HG03442 (cell line): ENCODE data around the gene SAMD14.

Experiments
- ATAC-seq: cut with Tn5 transposase; IDR thresholded peaks from one replicate; pipeline ENCODE4 v1.9.1; 2021; ENCODE audit warnings: mild to moderate bottlenecking, moderate library complexity; ENCODE audit not compliant: unreplicated experiment

The SAMD14 gene

GRCh38 chr17:50097926-50098325, 32.0 kb downstream of the SAMD14 start:
- no peak for ATAC-seq

GRCh38 chr17:50097455-50097854, 32.5 kb downstream of the SAMD14 start:
- ATAC-seq, result no peak

GRCh38 chr17:50096758-50097157, 33.2 kb downstream of the SAMD14 start:
- ATAC-seq, result no peak

DNA sequence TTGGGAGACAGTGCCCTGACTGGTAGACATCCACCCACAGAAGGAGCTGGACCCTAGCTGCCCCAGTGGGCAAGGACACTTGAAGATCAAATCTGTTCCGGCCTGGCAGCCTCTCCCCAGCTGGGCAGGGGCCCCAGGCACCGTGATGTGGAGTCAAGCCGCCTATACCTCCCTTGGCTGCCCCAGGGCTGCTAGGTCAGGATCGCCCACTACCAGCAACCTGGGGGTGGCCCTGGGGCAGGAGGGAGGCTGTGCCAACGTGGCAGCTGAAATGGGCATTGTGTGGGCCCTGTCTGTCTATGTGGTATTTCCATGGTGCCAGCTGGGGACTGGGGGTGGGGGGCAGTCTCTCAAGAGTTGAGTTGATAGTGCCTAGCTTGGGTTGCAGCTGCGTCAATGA, 33.9 kb downstream of the SAMD14 start:
- no peak for ATAC-seq

- no peak for ATAC-seq
Measured at GRCh38 chr17:50095626-50096037, 34.3 kb downstream of the SAMD14 start.

GRCh38 chr17:50094753-50095619, 35.0 kb downstream of the SAMD14 start, which contains the start of gene PDK2:
PDK2 (plus strand) TSS chr17:50095351; CDS start chr17:50095436, 85 bp downstream.
- ATAC-seq, result peak; percentile 77

DNA sequence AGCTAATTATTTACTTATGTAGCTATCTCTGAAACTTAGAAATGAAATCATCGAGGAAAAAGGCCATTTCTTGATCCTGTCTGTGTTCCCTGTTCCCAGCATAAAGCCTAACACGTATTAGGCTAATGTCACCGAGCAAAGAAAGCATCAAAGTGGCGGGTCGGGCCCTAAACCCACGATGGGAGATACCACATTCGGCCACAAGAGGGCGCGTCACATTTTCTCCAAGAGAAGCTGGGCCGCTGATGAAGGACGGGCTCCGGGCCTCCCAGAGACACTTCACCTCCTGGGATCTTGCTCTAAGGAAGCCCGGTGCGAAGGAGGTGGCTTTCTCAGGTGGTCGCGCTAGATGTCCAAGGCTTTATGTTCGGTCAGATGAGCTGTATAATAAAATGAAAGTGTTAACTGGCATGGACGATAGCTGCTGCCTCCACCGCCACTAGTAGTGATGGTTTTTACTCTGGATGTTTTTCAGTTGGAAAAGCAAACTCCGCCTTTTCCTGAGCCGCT, 35.7 kb downstream of the SAMD14 start:
- ATAC-seq, result peak; percentile 40

GRCh38 chr17:50093807-50094206, 36.2 kb downstream of the SAMD14 start:
- no peak for ATAC-seq

DNA sequence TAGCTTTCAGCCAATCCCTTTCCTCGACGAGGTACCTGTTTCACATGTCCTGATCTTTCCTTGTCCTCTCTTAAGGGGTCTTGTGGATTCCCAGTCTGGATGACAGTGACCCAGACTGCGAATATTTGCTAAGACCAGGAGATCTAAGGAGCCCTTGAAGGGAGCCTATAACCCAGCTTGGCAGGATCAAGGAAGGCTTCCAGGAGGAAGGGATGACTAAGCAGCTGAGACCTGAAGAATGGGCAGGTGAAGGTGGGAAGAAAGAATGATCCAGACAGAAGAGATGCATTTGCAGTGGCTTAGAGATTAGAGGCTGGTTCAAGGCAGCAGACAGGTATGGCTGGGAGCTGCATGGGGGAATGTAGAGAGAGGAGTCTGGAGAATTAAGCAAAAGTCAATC, 36.7 kb downstream of the SAMD14 start:
- no peak for ATAC-seq

DNA sequence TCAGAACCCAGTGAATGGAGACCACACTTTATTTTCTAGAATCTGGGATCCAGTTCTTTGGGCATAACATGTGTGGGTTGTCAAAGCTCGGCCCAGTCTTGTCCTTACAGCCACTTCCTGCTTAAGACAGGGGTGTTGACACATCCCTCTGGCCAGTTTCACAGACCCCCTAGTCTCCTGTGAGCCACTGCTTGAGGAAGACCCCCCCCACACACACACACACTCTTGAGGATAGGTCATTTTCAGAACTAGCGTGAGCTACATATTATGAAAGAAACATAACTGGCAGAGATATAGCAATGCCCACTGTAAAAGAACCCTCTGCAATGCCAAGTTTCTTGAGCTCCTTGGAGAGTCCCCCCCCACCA, 38.1 kb downstream of the SAMD14 start:
- no peak for ATAC-seq

- no peak for ATAC-seq
Measured at GRCh38 chr17:50090971-50091917, 38.7 kb downstream of the SAMD14 start.

DNA sequence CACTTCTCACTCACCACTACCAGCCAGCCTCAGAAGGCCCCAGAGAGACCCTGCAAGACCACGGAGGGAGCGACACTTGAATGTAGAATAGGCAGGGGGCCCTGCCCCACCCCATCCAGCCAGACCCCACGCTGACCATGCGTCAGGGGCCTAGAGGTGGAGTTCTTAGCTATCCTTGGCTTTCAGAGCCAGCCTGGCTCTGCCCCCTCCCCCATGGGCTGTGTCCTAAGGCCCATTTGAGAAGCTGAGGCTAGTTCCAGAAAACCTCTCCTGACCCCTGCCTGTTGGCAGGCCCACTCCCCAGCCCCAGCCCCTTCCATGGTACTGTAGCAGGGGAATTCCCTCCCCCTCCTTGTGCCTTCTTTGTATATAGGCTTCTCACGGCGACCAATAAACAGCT, 39.9 kb downstream of the SAMD14 start:
- ATAC-seq, result no peak

- ATAC-seq, result no peak
Measured at GRCh38 chr17:50088952-50089825, 40.8 kb downstream of the SAMD14 start.

- ATAC-seq, result no peak
Measured at GRCh38 chr17:50087912-50088405, 42.0 kb downstream of the SAMD14 start.

GRCh38 chr17:50087246-50087911, 42.6 kb downstream of the SAMD14 start:
- peak; percentile 50 for ATAC-seq

- no peak for ATAC-seq
Measured at GRCh38 chr17:50081757-50082156, 48.2 kb downstream of the SAMD14 start.

DNA sequence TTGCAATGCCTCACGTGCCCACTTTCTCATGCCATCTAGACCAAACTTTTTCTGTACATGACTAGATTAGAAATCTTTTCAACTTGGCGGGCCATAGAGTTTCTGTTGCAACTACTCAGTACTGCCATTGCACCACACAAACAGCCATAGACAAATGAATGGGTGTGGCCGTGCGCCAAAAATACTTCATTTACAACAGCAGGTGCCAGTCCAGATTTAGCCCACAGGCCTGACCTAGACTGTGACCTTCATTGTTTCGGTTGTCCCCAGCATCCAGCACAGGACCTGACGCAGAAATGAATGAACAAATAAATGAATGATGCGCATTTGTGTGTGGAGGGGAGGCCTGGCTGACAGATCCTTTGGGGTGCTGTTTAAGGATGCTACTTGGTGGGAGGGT, 49.1 kb downstream of the SAMD14 start:
- ATAC-seq, result no peak

DNA sequence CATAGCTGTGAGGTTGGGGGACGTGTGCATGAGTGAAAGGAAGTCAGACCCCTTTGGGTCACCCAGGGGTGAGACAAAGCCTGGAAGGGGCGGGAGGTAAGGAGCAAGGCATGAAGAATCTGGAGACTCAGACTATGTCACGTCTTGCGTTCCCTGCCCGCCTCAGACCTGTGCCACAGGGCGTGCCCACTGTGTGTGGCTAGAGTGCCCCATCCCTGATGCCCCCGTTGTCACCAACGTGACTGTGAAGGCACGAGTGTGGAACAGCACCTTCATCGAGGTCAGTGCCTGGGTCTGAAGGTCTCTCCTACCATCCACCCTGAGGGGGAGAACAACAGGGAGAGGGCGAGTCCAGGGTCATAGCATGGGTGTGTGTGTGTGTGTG, 49.9 kb downstream of the SAMD14 start:
- ATAC-seq, result no peak

DNA sequence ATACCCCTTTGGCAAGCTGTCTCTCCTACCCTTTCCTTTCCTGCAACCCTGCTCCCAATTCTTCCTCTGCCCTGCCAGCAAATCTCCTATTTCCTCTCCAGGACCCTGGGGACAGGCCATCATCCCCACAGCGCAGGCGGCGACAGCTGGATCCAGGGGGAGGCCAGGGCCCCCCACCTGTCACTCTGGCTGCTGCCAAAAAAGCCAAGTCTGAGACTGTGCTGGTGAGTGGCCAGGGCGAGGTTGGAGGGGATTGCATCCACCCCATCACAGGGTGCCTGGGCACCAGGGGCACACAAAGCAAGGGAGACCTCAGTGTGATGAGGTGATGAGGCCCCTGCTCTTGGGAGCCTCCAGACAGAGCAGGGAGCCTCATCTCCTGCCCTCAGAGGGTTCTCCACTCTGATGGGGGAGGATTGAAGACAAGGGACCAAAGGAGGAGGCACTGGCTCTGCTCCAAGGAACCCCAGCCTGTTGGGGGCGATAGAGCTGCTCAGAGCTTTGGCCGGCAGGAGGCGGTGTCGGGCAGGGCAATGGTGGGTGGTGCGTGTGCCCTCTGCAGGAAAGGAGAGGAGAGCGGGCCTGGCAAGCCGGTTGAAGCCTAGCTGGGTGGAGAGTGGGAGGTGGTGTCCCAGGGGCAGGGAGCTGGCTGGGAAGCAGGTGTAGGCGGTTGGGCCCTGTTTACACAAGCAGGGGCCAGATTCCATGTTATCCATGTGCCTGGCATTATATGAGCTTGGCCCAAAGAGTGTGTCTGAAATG, 50.4 kb downstream of the SAMD14 start:
- ATAC-seq, result no peak
